ENCODE measurements around the gene PTPRT.
A peak's percentile ranks its signal among the peaks of the same experiment; 100 is the strongest.

Gene PTPRT

DNA sequence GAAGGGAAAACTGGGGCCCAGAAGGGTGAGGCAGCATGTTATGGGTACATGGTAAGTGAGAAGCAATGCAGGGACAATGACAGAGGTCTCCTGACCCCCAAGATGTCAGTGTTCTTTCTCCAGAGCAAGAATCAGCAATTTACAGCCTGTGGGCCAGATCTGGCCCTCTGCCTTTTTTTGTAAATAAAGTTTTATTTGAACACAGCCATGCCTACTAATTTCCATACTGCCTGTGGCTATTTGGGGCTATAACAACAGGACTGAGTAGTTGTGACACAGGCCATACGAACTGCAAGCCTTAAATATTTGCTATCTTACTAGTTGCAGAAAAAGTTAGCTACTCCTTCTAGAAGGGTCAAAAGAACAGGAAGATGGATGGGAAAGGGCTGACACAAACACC is 52.5 kb downstream of the PTPRT start:
- intact Hi-C loops (cut with DNase I): no loop called here
- DNase-seq: no peak

DNA sequence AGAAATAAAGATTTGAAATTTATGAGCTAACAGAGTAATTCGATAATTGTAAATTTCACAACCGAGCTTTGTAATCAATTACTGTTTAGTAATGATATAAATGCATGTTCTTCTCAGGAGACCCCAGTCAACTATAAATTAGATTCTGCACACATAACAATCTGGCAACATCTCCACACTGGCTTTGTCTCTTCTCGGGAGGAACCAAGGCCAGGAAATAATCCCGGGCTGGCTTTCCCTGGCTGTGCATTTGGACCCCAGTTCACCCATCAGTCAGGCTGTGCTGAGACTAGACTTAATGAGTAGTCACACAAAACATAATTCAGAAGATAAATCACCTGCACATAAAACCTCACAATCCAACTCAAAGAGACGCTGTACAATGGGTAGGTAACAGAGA is 65.5 kb downstream of the PTPRT start:
- DNase-seq: no peak

DNA sequence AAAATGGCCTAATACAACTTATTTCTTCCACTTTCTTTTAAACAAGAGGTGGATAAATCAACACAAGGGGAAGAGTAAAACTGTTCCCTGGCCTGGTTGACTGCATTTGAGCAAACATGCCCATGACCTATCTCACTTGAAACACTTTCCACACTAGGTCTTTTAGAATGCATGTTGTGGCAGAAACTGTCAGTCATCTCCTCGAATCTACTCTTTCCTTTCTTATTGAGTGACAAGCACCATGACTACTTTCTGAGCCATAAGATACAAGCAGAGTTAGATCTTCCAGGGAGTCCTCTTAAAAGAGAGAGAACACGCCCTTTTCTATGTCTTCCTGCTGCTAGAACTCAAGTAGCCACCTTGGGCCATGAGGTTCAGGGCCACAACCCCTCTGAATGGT is 66.5 kb downstream of the PTPRT start:
- DNase-seq: no peak
- intact Hi-C loops (cut with DNase I): no loop called here

More for the DNA sequence above, 65.5 kb downstream of the PTPRT start:
- intact Hi-C loops (cut with DNase I): no loop called here

DNA sequence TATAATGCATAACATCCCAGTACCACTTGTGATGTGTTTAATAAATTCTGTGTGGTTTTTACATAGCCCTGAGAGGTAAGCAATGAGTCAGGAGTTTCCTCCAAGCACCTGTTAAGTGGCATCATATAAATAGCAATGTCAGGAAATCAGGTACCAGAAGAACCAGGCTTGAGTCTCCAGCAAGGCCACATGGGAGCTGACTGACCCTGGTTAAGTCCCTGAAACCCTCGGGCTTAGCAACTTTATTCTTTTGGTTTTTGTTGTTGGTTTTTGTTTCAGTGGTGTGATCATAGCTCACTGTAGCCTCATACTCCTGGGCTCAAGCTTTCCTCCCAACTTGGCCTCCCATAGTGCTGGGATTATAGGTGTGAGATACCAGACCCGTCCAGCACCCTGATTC is 70.0 kb downstream of the PTPRT start:
- DNase-seq: no peak
- intact Hi-C loops (cut with DNase I): no loop called here

DNA sequence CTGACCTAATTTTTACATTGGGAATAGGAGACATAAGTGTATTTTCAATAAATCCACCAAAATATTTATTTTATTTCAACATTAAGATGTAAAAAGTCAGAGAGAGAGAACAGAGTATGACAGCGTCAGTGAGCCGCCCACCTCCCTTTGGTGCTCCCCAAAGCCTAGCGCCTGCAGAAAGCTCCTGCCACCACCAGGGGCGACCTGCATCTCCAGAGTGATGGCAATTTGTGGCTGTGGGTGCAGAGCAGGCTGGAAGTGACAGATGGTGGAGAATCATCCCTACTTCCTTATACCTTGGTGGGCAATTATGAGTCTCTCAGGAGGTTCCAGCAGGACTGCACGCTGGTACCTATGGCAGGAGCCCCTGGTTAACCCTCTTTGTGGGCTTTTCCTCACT is 87.3 kb downstream of the PTPRT start:
- intact Hi-C loops (cut with DNase I): no loop called here
- no peak for DNase-seq

DNA sequence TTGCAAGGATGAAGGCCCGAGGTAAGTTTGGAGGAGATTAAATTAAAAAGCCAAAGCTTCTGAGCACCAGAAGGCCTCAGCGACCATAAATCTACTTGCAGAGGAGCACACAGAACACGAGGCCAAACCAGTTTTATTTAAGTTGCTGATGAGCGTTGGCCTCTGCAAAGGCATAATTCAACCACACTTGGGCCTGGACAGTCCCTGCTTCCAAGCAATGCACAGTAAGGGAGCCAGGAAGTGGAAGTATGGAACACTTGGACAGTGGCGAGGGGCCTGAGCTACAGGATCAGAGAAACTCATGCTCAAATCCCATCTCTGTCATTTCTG is 92.8 kb downstream of the PTPRT start:
- no peak for DNase-seq
- intact Hi-C loops (cut with DNase I): no loop called here

DNA sequence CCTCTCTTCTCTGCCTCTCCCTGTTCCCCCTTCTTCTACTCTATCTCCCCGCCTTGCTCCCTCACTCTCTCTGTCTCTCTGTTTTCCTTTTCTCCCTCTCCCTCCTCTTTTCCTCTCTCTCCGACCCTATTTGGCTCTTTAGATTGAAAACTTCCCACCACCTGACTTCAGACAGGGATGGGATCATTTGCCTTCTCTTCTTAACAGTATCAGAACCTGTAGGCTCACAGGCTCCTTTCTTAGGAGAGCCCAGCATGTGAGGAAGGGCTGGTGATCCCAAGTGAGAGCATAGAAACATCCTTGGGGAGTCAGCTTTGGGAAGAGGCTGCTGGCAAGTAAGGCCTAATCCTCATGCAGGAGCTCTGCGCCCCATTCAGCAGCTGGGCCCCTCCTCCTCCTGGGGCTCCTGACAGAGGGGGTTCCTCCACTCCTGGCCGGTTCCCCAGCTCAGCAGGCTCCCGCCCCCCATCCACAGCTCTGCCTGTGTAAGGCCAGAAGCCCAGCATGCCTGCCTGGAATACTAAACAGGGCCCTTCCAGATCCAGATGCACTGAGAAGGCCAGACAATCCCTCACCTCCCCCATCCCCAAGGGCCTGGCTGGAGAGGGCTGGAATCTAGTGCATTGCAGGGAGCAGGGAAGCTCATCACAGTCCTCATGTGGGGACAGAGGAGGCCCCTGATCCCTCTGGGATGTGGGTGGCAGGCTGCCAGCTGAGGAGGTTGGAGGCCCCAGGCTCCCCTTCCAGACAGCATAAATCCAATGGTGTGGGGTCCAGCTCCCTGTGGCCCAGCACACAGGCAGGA is 93.4 kb downstream of the PTPRT start:
- peak; percentile 53 to 93 (median 62) for DNase-seq
- intact Hi-C loops (cut with DNase I): no loop called here

DNA sequence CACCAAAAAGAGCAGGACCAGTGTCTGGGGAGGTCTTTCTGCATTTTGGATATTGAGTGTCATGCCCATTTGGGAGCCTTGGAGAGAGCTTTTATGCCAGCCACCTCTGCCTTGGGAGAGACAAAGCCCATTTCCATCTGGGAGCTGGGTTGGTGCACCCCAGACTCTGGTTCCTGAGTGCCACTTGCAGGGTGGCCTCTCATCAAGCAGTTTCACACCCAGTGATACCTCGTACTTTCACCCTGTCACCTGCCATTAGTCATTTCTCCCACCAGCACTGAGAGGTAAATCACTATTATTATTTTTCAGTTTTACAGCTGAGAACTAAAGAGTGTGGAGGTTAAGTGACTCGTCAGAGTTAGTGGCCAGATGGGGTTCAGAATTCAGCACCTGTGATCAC is 94.7 kb downstream of the PTPRT start:
- intact Hi-C loops (cut with DNase I): no loop called here
- no peak for DNase-seq

DNA sequence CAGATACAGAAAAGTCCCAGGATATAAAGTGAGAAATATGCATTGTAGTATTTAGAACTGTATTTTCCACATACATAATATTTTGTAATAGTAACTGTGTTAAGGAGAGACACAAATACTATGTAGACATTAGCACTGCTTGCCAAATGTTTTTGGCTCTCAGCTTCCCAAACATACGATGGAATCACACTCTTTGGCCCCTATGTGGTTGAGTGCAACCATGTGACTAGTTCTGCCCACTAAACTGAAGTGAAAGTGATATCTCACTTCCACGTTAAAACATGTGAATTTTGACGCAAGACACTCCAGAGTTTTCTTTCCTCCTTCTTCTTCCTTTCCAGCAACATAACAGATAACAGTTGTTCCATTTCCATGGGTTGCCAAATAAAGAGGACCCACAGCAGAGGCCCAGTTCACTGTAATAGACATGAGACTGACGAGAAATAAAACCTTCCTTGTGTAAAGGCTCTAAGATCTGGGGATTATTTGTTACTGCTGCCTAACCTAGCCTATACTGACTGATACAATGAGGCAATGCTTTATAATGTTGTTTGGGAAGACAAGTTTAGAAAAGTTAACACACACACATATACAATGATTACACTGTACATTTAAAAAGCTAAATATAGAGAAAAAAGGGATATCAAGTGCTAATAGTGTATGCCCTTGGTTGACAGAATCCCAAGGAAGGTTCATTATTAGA is 97.2 kb downstream of the PTPRT start:
- DNase-seq: no peak
- intact Hi-C loops (cut with DNase I): no loop called here

DNA sequence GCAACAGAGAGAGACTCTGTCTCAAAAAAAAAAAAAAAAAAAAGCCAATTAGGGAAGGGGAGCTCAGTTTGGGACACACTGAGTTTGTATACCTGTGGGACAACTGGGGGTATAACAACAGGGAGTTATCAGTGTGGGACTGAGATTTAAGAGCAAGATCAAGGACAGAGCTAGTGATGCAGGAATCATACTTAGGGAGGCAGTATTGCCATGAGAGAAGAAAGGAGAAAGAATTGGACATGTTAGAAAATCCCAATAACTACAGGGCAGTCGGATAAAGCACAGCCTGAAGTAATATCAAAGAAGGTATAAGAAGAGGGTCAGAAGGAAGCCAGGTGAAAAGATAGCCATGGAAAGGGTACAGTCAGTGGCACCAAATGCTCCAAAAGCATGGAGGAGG is 121.2 kb downstream of the PTPRT start:
- intact Hi-C loops (cut with DNase I): loop anchor here (2.0 kb wide), 1 partner anchor 118 kb away; no protein-coding TSS in a partner anchor
- no peak for DNase-seq

DNA sequence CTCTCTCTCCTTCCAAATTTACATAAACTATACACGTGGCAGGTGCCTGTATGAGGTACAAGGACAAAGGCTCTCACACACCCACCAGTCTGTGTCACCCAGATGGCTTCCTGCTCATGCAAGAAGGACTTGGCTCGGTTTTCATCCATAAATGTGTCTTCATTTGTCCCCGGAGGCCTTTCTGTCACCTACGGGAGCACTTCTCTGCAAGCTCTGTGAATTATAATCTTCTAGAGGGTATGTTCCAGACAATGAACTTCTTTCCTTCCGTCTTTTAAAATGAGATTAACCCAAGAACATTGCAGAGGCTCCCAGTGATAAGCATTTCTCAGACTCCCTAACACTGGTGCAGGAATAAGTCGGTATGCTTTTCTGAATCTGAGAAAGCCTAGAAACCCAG is 123.6 kb downstream of the PTPRT start:
- intact Hi-C loops (cut with DNase I): no loop called here
- DNase-seq: no peak

DNA sequence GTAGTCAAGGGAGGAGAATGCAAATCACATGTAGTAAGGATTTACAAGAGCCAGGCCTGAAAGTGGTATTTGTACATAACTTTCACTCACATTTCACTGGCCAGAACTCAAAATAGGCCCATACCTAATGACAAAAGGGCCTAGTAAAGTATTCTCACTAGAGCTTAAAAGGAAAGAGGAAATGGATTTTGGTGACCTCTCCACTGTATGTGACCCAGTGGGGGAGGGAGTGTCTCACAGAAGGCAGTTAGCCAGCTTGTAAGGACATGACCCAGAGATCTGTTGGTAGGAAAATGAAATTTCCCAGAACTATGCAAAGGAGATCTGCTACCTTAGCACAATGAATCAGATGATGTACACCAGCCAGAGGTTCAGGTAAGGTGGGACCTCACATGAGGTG is 124.4 kb downstream of the PTPRT start:
- intact Hi-C loops (cut with DNase I): no loop called here
- DNase-seq: no peak

DNA sequence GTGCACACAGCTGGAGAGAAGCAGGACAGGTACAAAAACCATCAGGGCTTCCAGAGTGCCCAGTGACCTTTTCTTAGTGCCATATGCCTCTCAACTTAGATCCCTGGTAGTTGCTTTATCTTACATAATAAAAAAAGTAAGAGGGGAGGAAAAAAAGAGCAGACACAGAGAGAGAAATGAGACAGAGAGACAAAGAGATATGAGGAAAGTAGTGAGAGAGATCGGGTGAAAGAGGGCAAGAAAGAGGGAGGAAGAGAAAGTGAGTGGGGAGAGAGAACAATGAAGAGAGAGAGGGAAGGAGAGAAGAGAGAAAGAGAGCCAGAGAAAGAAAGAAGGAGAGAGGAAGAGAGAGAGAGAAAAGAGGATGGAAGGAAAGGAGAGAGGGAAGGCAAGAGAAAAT is 131.6 kb downstream of the PTPRT start:
- intact Hi-C loops (cut with DNase I): no loop called here
- DNase-seq: no peak

DNA sequence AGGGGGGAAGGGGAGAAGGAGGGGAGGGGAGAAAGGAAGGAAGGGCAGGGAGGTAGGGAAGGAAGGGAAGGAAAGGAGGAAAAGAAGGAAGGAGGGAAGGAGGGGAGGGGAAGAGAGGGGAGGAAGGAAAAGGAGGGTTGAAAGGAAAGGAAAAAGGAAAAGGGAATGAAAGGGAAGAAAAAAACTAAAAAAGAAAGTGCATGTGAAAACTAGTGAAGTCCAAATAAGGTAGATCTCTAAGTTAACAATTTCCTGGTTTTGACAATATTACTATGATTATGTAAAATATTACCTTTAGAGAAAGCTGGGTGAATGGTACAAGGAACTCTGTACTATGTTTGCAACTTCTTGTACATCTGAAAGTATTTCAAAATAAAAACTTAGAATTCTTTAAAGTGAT is 132.4 kb downstream of the PTPRT start:
- intact Hi-C loops (cut with DNase I): no loop called here

DNA sequence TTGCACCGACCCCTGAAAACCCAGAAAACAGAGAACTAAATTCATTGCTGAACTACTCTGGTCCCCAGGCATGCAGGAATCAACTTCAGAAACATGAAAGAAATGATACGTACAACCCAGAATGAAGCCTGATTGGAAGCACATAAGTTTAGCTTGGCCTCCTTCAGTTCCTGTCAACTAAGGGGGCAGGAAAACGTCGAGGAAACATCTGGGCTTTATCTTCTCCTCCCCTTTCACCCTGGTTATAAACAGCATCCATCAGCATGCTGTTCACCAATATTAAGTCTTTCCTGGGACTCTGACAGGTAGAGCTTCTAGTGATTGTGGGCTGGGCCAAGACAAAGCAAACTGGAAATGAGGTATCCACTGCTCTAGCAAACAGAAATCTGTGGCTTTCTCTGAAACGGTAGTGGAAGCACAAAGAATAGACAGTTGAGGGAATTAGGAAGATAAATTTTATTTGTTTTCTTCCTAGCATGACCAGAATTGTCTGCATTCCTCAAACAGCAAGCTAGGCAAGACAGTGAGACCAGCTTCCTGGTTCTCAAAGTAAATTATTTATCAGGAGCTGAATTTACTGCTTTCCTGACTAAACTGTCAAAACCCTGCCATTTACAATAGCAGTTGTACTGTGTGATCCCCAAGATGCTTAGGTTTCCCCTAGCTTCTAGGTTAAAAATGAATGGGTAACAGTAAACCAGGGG is 134.4 kb downstream of the PTPRT start:
- intact Hi-C loops (cut with DNase I): no loop called here
- no peak for DNase-seq

More for the DNA sequence above, 132.4 kb downstream of the PTPRT start:
- DNase-seq: no peak

DNA sequence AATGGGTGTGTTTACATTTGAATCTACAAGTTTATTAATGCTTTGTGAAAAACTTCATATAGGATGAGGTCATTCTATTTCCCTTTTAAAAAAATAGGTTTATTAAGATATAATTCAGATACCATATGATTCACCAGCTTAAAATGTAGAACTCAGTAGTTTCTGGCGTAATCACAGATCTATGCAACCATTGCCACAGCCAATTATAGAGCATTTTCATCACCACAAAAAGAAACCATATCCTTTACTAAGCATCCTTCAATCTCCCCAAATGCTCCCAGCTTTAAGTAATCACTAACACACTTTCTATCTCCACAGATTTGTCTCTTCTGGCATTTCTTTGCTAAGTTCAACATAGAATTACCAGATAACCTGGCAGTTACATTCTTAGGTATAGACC is 137.2 kb downstream of the PTPRT start:
- DNase-seq: no peak
- intact Hi-C loops (cut with DNase I): no loop called here

DNA sequence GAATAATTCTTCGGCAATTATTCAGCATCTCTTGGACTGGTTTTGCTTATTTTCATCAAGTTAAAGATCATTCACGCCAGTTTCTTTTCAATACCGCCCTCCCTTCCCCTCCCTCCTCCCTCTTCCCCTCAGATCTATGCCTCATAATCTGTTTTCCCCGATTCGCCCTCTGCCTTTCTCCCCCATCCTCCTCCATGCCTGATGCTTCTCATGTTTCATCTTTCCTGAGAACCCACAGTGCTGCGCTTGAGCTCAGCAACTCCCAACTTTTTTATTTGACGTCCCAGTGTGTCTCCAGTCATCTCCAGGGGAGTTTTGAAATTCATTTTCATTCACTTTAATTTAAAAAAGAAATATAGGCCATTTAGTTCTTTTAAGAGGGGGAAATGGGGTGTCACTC is 142.7 kb downstream of the PTPRT start:
- intact Hi-C loops (cut with DNase I): no loop called here
- no peak for DNase-seq

DNA sequence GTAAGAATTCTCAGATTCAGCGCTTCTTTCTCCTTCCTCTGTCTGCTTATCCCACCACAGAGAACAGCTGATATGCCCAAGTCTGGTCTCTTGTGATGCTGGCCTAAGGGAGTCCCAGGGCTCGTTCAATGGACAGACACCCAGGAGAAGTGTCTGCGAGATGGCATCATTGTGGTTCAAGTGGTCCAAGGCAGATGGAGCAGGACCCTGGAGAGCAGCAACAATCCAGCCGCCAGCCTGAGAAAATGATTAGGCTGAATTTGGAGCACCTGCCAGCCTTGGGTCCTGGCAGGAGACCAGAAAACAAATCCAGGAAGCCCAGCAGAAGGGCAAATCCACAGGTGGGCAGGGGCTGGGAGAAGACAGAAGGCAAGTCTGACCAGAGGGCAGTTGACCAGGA is 145.8 kb downstream of the PTPRT start:
- no peak for DNase-seq
- intact Hi-C loops (cut with DNase I): no loop called here

DNA sequence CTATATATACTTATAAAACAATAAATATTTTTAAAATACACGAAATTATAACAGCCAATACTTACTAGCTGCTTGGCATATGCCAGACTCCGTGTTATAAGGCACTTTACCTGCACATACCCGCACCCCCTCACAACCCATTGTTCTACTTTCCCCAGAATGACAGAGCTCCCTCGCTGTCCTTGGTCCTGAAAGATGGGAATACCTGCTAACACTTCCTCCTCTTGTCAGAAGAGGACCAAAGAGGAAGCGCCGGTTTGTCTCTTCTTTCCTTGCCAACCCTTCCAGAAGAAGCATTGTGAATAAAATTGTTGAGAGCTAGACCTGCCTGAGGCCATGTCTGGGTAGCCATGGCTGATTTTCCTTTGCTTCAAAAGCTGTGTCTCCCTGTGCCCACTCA is 149.3 kb downstream of the PTPRT start:
- DNase-seq: no peak
- intact Hi-C loops (cut with DNase I): no loop called here

DNA sequence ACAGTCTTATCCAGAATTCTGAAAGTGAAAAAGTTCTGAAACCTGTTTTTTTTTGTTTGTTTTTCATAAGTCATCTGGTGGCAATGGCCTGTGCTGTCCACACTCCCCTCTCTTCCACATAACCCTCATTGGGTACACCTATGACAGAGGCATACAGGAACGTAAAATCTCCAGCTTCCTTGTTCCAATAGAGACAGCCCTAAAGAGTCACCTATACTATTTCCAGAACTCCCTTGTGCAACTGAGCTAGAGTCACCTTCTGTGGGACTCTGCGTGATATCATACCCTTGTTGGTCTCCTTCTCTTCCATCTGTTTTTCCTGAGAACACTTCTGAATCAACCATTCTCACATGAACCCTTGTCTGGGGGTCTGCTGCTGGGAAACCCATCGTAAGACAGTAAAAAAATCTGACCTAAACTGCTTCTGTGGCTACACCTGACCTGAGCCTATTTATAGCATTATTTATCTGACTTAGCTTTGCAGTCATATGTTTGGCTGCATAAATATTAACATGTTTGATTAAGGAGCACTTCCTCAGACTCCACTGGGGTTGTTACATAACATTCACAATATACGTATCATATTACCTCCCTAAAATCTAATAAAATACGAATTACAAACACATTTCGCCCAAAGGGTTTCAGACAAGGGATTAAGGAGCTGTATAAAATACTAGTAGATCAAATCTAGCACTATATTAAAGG is 151.9 kb downstream of the PTPRT start:
- no peak for DNase-seq
- intact Hi-C loops (cut with DNase I): no loop called here
